Neural cell (in vitro differentiated cells): ENCODE results near the gene MOB3B. TPM values are rescaled to one million over a fixed set of nuclear protein-coding genes. Genes with fewer than 3 reads are reported as not detected.

ENCODE experiments used
- H2AFZ ChIP-seq: fragments of 200-600, 300-800 bp; sonication (generic), shearing (Covaris generic); 2 replicates; pipeline ENCODE4 v1.6.0; 2014; ENCODE audit warnings: low read depth, mild to moderate bottlenecking, antibody characterized with exemption, low read length, moderate library complexity
- H3F3A ChIP-seq: fragments of 200-600 bp; shearing (Covaris generic); 2 replicates; pipeline ENCODE4 v1.6.1; 2016; ENCODE audit warnings: mild to moderate bottlenecking, moderate library complexity, mixed read lengths, antibody characterized with exemption, low read length; ENCODE audit not compliant: insufficient read depth, poor library complexity, severe bottlenecking
- H3K27ac ChIP-seq: fragments of 200-600, 300-800 bp; sonication (generic), shearing (Covaris generic); 2 replicates; pipeline ENCODE4 v1.5.1; 2014; ENCODE audit warnings: mild to moderate bottlenecking, low read length, moderate library complexity
- H3K27me3 ChIP-seq: fragments of 300-800, 200-600 bp; sonication (generic), shearing (Covaris generic); 2 replicates; pipeline ENCODE4 v1.6.0; 2014; ENCODE audit warnings: mild to moderate bottlenecking, low read depth, low read length, moderate library complexity; ENCODE audit not compliant: insufficient read depth
- H3K36me3 ChIP-seq: fragments of 300-800, 200-600 bp; sonication (generic), shearing (Covaris generic); 2 replicates; pipeline ENCODE4 v1.5.1; 2014; ENCODE audit warnings: mild to moderate bottlenecking, antibody characterized with exemption, low read length, moderate library complexity; ENCODE audit not compliant: insufficient read depth
- H3K4me2 ChIP-seq: fragments of 300-800, 200-600 bp; sonication (generic), shearing (Covaris generic); 2 replicates; pipeline ENCODE4 v1.6.0; 2014; ENCODE audit warnings: mild to moderate bottlenecking, low read length
- H3K4me3 ChIP-seq: fragments of 300-800, 200-600 bp; sonication (generic), shearing (Covaris generic); 2 replicates; pipeline ENCODE4 v1.5.1; 2014; ENCODE audit warnings: mild to moderate bottlenecking, low read length, moderate library complexity
- H3K79me2 ChIP-seq: fragments of 200-600 bp; shearing (Covaris generic); replicated peaks from 2 replicates; pipeline ENCODE4 v1.6.0; 2014; ENCODE audit warnings: mild to moderate bottlenecking, low read length, moderate library complexity; ENCODE audit not compliant: insufficient read depth
- H3K9ac ChIP-seq: fragments of 300-800, 200-600 bp; sonication (generic), shearing (Covaris generic); 2 replicates; pipeline ENCODE4 v1.6.1; 2016; ENCODE audit warnings: mild to moderate bottlenecking, low read length, mixed read lengths
- H3K9me2 ChIP-seq: fragments of 200-600 bp; shearing (Covaris generic); 2 replicates; pipeline ENCODE4 v1.6.1; 2016; ENCODE audit warnings: mild to moderate bottlenecking, low read length, mixed read lengths; ENCODE audit not compliant: insufficient read depth
- H3K9me3 ChIP-seq: fragments of 200-600, 300-800 bp; sonication (generic), shearing (Covaris generic); 2 replicates; pipeline ENCODE4 v1.6.1; 2016; ENCODE audit warnings: mild to moderate bottlenecking, mixed run types, low read length, moderate library complexity, mixed read lengths
- H4K20me1 ChIP-seq: fragments of 200-600 bp; shearing (Covaris generic); 2 replicates; pipeline ENCODE4 v1.6.1; 2016; ENCODE audit warnings: mild to moderate bottlenecking, mixed run types; ENCODE audit not compliant: insufficient read depth
- EP300 ChIP-seq: fragments of 450-650 bp; conservative IDR thresholded peaks from 2 replicates; pipeline ENCODE4 v1.6.1; 2014; ENCODE audit warnings: antibody characterized with exemption, mild to moderate bottlenecking, moderate library complexity; ENCODE audit not compliant: poor library complexity, severe bottlenecking
- EZH2 ChIP-seq: fragments of 200-600, 300-800 bp; shearing (Covaris generic), sonication (generic); IDR thresholded peaks from 2 replicates; pipeline ENCODE4 v1.6.1; 2014; ENCODE audit warnings: antibody characterized with exemption, low read length, borderline replicate concordance, mild to moderate bottlenecking; ENCODE audit not compliant: insufficient read depth, poor library complexity, severe bottlenecking
- MXI1 ChIP-seq: fragments of 450-650 bp; conservative IDR thresholded peaks from 2 replicates; pipeline ENCODE4 v1.6.1; 2014; ENCODE audit warnings: antibody characterized with exemption, mild to moderate bottlenecking; ENCODE audit not compliant: poor library complexity, severe bottlenecking
- POLR2AphosphoS5 ChIP-seq: IDR thresholded peaks from 2 replicates; pipeline ENCODE4 v1.6.1; 2012
- RAD21 ChIP-seq: fragments of 450-650 bp; conservative IDR thresholded peaks from 2 replicates; pipeline ENCODE4 v1.6.1; 2014; ENCODE audit warnings: antibody characterized with exemption, mild to moderate bottlenecking, moderate library complexity
- SMC3 ChIP-seq: fragments of 450-650 bp; conservative IDR thresholded peaks from 2 replicates; pipeline ENCODE4 v1.6.1; 2014; ENCODE audit warnings: antibody characterized with exemption, mild to moderate bottlenecking, moderate library complexity; ENCODE audit not compliant: poor library complexity
- TAF1 ChIP-seq: IDR thresholded peaks from 2 replicates; pipeline ENCODE4 v1.6.1; 2012; ENCODE audit warnings: low read depth
- polyA plus RNA-seq: library from polyadenylated mRNA; depleted of rRNA; stranded (reverse); fragments of >200 nt; gene quantifications from 2 replicates; pipeline ENCODE4 v1.2.3, GENCODE V29; 2014
- TF ChIP-seq, protein P1 (sequence below): IDR thresholded peaks from 2 replicates; pipeline ENCODE4 v1.6.1; 2012; ENCODE audit warnings: borderline replicate concordance
- TF ChIP-seq, protein P2 (sequence below): fragments of 450-650 bp; IDR thresholded peaks from 2 replicates; pipeline ENCODE4 v1.5.1; 2014; ENCODE audit warnings: antibody characterized with exemption, mild to moderate bottlenecking, moderate library complexity; ENCODE audit not compliant: poor library complexity, severe bottlenecking

Gene MOB3B
- polyA plus RNA-seq, 1 donor from 2014 or later, result 1.8 TPM

DNA sequence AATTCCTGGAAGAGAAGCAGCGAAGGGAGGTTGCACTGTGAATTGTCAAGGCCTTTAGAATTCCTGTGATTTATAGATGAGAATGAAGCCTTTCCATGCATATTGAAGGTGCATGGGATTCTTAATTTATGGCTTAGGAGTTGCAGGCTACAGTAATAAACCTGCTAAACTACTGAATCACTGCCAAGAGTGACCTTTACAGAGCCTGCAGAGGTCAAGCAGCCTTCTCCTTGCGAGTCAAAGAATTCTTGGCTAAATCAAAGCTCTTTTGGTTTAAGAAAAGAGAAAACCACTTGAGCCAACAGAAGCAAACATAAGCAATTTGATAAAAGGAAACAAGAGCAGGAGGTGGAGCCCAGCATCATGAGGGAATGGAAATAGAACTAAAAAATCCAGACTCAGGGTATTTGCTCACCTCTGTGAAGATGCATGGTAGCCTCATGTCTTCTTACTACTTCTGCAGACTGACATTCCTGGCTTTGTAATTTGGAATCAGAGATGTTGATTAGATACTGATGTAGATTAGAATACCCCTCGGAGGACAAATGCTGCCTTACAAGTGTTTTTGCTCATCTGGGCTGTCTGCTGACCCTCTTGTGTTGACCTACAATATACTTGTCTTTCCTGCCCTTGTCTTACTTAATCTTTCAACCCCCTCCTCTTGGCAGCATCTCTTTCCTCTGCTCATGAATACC, 95.8 kb downstream of the MOB3B start (continued):
- TF ChIP-seq SMC3, result no peak

DNA sequence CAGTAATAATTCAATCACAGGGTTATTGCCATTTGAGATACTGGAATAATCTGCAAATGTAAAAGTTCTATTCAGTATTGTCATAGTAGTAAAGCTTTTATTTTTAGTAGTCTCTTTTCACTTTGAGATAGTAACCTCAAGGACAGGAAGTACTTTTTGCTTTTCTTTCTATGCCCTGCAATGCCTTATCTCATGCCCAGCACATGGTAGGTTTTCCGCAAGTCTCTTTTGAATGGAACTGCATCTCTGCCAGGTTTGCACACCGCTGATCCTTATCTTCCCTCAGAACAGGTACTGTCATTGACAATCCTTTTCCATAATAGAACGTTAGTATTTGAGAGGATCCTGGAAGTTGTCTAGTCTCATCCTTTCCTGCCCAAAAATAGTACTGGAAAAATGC, 97.3 kb downstream of the MOB3B start:
- Histone ChIP-seq H3K36me3 (no peaks in the 10 kb centered on the region), H3F3A (no peaks in the 10 kb centered on the region), H3K79me2 (no peaks in the 10 kb centered on the region), H3K9me3 (no peaks in the 10 kb centered on the region), H3K27ac (no peak overlapping the region), H3K9me2 (no peaks in the 10 kb centered on the region), H3K27me3 (no peaks in the 10 kb centered on the region), H3K4me3 (no peak overlapping the region), H4K20me1 (no peaks in the 10 kb centered on the region), H3K4me2 (no peak overlapping the region), H3K9ac (no peak overlapping the region), H2AFZ (no peak overlapping the region)
- TF ChIP-seq TAF1, result no peak
- TF ChIP-seq, protein P1, sequence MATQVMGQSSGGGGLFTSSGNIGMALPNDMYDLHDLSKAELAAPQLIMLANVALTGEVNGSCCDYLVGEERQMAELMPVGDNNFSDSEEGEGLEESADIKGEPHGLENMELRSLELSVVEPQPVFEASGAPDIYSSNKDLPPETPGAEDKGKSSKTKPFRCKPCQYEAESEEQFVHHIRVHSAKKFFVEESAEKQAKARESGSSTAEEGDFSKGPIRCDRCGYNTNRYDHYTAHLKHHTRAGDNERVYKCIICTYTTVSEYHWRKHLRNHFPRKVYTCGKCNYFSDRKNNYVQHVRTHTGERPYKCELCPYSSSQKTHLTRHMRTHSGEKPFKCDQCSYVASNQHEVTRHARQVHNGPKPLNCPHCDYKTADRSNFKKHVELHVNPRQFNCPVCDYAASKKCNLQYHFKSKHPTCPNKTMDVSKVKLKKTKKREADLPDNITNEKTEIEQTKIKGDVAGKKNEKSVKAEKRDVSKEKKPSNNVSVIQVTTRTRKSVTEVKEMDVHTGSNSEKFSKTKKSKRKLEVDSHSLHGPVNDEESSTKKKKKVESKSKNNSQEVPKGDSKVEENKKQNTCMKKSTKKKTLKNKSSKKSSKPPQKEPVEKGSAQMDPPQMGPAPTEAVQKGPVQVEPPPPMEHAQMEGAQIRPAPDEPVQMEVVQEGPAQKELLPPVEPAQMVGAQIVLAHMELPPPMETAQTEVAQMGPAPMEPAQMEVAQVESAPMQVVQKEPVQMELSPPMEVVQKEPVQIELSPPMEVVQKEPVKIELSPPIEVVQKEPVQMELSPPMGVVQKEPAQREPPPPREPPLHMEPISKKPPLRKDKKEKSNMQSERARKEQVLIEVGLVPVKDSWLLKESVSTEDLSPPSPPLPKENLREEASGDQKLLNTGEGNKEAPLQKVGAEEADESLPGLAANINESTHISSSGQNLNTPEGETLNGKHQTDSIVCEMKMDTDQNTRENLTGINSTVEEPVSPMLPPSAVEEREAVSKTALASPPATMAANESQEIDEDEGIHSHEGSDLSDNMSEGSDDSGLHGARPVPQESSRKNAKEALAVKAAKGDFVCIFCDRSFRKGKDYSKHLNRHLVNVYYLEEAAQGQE, result no peak
- TF ChIP-seq EZH2, result no peak
- TF ChIP-seq RAD21, result no peak
- TF ChIP-seq, protein P2, sequence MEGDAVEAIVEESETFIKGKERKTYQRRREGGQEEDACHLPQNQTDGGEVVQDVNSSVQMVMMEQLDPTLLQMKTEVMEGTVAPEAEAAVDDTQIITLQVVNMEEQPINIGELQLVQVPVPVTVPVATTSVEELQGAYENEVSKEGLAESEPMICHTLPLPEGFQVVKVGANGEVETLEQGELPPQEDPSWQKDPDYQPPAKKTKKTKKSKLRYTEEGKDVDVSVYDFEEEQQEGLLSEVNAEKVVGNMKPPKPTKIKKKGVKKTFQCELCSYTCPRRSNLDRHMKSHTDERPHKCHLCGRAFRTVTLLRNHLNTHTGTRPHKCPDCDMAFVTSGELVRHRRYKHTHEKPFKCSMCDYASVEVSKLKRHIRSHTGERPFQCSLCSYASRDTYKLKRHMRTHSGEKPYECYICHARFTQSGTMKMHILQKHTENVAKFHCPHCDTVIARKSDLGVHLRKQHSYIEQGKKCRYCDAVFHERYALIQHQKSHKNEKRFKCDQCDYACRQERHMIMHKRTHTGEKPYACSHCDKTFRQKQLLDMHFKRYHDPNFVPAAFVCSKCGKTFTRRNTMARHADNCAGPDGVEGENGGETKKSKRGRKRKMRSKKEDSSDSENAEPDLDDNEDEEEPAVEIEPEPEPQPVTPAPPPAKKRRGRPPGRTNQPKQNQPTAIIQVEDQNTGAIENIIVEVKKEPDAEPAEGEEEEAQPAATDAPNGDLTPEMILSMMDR, result no peak
- TF ChIP-seq POLR2AphosphoS5, result no peak
- no peak for TF ChIP-seq SMC3
- TF ChIP-seq MXI1, result no peak
- TF ChIP-seq EP300, result no peak

DNA sequence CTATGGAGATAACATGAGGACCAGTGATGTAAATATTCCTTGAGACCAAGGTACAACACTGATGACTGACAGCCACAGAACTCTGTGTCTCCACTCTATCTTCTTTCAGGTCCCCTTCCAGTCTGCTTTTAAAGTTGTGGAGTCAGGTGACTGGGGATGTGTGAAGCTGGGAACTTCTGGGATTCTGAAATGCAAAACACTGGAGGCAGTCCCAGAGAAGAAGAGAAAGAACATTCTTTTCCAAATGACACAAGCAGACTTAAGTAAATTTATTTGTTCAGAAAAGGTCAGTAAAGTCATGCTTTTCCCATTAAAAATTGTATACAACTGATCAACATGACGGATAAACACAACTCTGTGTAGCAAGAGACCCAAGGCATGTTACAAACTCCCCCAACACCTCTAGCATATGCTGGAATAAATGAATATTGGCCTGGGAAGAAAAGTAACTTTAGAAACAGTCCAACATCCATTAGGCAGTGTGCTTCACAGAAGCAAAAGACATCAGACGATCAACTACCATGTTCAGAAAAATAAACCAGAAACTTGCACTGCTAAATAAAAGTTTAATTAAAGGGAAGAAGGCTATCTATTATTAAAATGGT, 98.0 kb downstream of the MOB3B start:
- Histone ChIP-seq H3F3A (no peaks in the 10 kb centered on the region), H4K20me1 (no peaks in the 10 kb centered on the region), H3K27me3 (no peaks in the 10 kb centered on the region), H3K9me3 (no peaks in the 10 kb centered on the region), H3K79me2 (no peaks in the 10 kb centered on the region), H3K4me2 (no peak overlapping the region), H3K27ac (no peak overlapping the region), H3K4me3 (no peak overlapping the region), H3K9me2 (no peaks in the 10 kb centered on the region), H2AFZ (no peak overlapping the region), H3K36me3 (no peaks in the 10 kb centered on the region), H3K9ac (no peak overlapping the region)
- TF ChIP-seq TAF1, result no peak
- TF ChIP-seq EZH2, result no peak
- no peak for TF ChIP-seq EP300
- no peak for TF ChIP-seq MXI1
- TF ChIP-seq, protein P1, result no peak
- TF ChIP-seq SMC3, result no peak
- no peak for TF ChIP-seq POLR2AphosphoS5
- TF ChIP-seq, protein P2, result no peak
- TF ChIP-seq RAD21, result no peak
